ENCODE measurements around the gene GANAB.
A peak's percentile ranks its signal among the peaks of the same experiment; 100 is the strongest.
"Not testable (repeated sequence)": the region's sequence is repeated elsewhere in the genome, so short reads cannot be mapped to it uniquely, and the experiment has no call there.

Gene GANAB

DNA sequence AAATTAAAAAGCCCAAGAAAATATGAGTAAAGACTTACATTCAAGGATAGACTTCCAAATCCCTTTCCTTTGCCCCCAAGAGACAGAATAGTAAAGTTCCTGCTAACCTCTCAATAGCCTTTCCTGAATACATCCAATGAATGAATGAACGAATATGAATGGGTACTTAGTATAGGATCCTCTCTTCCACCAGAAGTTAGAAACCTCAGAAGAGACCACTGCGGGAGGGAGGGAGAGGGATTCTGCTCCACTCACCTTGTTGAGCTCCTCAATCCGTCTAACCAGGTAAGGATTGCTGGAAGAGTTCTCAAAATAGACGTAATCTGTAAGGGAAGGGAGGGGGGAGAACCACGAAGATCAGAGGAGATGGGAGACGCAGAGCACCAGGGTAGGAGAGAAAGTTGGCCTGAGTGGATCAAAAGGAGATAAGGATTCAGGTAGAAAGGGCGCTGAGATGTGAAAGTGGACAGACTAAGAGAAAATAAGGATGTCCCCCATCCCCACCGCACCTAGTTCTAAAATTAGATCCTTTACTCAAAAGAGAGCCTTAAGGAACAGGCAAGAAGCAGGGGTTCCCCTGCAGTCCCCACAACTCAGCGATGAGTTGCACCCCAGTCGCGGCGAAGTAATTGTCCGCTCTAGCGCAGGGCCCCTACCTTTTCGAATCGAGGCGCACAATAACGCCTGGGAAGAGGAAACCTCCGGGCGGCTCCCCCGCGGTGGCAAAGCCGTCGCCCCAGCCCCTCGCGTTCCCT is 45.9 kb downstream of the GANAB start:
- DNase-seq, result no peak

DNA sequence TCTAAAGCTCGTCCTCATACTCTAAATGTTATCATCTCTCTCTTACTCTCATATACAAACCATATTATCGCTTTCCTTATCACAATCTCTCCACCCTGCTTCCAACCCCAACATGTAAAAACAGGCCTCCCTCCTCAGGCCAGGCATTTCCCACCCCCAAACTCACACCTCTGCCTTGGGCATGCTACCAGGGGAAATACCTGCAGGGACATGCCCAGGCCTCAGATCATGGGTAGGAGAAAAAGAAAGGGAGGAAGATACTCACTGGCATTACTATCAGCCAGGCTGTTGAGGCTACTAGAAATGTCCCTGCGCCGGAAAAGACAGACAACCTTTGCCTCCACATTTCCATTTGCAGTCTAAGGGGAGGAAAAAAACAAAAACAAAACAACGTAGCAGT is 46.5 kb downstream of the GANAB start:
- DNase-seq, result no peak

DNA sequence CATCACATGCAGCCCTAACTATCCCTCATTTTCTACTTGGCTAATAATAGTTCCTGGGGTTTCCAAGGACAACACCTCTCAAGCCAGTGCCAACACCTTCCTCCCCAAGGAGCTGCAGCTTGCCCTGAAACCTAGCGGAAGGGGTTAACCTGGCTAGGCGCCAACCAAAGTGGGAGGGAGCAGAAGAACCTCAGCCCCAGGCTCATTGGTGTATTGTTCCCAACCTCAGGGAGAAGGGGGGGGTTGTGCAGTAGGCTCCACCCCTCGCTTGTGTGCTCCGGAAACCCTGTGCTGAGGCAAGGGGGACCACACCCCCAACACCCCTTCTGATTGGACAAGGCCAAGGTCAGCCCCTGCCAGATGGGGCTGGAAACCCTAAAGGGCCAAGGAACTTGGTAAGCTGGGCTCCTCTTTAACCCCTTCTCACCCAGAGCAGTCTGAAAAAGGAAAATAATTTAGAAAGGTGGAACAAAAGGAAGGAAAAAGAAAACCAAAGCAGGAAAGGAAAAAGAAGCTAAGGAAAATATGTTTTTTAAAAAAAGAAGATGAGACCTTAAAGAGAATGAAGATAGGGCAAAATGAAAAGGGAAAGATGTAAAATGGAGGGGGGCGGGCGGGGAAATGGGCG is 47.2 kb downstream of the GANAB start:
- peak; percentile 84 to 91 for DNase-seq

DNA sequence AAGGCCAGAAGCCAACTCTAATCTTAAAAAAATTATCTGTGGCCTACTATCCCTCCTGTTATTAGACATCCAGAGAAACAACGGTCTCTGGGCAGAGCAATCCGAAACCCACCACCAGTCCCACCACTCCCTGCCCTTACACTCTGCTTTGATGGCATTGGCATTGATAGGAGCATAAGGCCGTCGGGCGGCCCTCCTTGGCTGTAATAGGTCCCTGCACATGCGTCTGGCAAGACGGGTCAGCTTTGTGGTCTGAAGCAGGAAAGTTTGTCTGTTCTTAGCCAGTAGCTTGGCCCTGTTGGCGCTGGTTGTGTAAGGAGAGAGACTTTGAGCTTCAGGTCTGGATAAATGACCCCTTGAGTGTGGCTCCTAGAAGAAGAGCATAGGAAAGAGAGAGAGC is 51.3 kb downstream of the GANAB start:
- DNase-seq, result no peak

DNA sequence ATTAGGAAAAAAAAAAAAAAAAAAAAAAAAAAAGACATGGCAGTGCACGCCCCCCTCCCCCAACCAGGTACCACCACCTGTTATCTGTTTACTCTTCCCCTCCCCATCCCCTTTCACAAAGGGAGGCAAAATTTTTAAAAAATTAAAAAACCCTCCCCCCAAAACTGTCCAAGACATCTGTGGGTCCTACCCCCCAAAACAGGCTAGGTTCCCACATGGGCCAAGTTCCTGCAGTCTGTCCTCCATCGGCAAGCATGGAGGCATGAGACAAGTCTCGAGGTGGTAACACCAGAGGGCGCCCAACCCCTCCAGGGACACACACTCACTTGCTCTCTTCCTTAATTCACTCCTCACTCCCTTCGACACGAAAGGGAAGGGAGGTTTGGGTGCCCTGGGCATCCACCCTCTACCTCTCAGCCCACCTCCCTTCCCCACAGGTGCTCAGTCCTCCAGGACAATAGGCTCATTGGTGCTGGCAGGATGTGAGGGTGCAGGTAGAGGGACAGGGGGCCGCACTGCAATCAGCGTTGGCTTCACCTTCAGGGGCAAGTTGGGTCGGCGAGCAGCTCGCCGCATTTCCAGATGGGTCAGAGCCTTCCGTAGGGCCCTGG is 52.9 kb downstream of the GANAB start:
- DNase-seq, result peak; percentile 29 to 45

DNA sequence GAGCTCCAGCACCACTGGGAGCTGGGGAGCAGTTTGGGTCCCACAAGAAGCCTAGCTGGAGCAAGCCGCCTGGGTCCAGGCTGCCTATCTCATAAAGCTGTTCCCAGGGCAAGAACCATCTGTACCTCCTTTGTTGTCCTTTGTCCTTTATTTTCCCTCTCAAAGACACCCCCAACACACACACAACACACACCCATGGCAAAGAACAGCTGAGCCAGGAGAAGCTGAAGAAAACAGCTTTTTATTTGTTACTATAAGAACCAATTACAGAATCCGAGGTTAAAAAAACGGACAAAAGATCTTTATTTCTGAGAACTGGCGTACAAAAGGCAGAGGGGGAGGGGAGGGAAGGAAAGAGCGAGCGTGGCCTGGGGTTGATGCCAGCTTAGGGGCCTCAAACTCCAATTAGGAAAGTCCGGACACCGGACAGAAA is 53.4 kb downstream of the GANAB start:
- no peak for DNase-seq

DNA sequence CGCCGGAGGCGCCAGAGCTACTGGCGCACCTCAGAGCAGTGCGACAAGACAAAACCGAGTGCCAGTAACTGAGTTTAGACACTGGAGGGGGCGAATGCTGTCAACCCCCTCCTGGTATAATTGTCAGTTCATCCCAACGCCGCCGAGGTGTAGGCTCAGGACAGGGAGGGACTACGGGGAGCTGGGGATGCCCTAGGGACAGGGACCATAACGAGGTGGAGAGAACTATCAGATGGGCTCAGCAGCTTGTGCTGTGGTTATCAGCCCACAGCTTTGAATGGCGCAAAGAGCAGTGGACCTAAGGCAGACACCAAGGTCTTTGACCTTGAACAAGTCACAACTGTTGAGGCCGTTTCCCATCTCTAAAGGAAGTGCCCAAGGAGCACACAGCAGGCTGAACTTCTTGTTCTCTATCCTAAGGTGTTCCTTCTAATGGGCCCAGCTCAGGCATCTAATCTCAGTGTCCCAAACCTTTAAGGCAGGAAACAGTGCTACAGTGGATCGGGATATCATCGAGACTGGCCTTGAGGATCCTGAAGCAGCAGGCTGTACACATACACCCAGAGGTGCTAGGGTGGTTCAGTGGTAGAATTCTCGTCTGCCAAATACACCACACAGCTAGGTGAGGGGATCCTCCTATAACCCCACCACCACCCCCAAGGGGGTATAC is 54.1 kb downstream of the GANAB start:
- DNase-seq, result no peak

DNA sequence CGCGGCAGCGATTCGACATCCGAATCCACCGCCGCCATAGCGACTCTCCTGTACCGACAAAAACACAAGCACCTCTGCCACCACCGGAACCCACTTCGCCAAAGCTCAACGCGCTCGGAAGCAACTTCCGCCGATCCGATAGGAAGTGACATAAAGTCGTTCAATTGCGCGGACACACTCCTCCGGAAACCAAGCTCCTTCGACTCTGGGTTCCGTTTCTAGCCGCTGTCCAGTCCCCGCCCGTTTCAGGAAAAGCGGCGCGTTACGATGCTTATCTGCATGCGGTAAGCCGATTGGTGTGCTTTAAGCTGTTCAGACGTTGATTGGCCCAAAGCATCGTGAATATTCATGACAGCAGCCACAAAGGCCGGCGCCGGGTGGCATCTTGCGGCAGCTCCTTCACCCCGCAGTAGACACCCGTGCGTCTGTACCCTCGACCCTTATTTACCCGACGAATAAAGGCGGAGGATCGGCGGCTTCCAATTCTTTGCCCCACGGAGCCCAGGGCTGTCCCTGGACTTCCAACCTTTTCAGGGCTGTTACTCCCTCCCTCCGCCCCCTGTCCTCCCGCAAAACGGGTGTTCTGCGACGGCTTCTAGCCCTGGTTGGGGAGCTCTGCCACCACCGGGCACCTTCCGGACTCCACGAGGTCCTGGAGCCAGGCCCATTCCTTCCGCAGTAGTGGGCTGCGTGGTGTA is 54.8 kb downstream of the GANAB start, which contains the start of gene TUT1:
TSS of gene TUT1 (minus strand) at position 76 of the 698 bp plus-strand sequence. CDS start at position 38, 38 bp downstream.
- peak; percentile 98 to 100 for DNase-seq

DNA sequence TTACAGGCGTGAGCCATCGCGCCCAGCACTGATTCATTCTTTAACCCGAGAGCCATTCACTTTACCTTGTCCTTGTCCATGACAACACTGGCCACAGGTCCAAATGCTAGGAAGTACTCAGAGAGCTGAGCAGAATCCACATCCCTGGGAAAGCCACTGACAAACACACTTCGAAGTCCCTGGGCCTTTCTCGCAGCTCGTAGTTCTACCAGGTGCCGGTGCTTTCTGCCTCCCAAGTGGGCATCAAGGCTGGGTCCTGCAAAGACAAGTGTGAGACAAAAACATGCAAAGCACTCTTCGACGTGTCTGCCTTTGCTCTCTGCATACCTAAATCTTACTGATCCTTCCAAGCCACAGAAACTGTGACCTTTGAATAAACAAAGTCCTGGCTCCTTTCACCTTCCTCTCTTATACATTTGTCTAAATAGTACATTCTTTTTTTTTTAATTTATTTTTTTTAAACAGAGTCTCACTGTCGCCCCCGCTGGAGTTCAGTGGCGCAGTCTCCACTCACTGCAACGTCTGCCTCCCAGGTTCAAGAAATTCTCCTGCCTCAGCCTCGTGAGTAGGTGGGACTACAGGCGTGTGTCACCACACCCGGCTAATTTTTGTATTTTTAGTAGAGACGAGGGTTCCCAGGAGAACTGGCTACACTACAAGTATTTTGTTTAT is 57.3 kb downstream of the GANAB start:
- no peak for DNase-seq

DNA sequence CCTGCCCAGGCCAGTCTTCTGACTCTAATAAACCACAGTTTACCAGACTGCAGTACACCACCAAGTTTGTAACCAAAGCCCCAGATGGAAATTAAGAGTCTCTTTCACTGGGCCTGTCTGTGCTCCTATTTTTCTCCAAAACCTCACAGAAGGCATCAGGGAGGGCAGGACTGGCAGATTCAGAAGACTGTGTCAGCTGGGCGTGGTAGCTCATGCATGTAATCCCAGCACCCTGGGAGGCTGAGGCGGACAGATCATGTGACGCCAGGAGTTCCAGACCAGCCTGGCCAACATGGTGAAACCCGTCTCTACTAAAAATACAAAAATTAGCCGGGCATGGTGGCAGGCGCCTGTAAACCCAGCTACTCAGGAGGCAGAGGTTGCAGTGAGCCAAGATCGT is 61.1 kb downstream of the GANAB start:
- DNase-seq, result not testable (repeated sequence)

DNA sequence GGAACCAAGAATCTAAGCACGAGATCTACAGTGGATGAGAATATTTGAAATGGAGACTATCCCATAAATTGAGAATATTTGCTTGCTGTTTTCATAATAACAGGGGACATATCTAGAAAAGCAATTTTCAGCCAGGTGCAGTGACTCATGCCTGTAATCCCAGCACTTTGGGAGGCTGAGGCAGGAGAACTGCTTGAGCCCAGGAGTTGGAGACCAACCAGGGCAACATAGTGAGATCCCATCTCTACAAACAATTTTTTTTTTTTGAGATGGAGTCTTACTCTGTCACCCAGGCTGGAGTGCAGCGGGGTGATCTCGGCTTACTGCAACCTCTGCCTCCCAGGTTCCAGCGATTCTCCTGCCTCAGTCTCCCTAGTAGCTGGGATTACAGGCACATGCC is 64.7 kb downstream of the GANAB start:
- DNase-seq, result not testable (repeated sequence)

DNA sequence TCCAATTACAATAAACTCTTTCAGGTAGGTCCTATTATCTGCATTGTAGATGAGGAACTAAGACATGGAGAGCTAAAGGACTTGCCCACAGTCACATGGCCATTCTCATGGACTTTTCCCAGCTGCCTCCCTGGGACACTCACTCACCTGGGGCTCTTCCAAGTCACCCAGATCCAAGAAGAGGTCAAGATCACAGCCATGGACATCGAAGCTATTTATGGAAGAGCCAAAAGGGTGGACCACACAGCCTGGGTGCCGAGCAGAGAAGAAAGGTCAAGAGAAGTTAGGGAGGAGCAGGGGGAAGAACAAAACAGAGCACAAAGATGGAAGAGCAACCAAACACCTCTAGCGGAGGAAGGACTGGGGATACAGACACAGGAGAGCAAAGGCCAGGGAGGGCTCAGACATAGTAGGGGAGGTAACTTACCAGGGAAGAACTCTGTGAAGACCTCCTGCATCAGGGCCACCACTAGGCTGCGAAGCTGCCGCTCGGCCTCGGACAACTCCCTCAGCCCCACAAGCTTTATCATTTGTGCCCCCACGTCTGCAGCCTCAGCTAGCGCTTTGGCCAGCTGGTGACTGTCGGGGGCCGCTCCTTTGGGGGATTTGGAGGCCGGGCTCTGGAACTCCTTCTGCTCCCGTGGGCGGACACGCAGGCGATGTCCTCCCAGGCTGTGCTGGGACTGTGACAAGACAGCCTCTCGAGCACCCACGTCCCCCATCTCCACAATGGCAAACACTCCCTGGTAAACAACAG is 65.3 kb downstream of the GANAB start:
- DNase-seq, result no peak

DNA sequence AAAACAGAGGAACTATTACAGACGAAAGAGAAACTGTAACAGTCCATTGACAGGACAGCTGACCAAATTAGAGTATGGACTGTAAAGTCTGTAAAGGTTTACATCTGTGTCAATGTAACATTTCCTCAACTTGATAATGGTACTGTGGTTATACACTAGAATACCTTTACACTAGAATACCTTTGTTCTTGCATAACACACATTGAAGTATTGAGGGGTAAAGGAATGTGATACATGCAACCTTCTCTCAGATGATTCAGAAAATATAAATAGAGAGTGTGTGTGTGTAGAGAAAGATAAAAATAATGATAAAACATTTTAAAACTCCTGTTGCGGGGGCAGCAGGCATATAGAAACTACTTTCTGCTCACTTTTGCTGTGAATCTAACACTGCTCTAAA is 67.2 kb downstream of the GANAB start:
- DNase-seq, result no peak

DNA sequence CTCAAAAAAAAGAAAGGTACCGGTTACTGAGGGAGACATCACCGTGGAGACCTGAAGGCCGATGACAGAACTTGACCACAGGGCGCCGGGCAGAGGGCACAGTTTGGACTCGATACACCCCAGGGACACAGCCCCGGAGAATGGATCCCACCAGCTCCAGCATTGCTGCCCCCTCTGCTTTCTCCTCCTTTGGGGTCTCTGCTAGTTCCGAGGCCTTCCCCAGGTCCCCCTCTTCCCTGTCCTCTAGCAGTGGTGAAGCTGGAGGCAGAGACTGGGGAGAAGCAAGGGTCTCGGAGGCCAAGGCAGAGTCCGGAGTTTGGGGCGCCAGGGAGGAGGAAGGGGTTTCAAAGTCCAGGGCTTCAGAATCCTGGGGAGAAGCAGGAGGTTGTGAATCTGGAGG is 67.9 kb downstream of the GANAB start:
- no peak for DNase-seq

DNA sequence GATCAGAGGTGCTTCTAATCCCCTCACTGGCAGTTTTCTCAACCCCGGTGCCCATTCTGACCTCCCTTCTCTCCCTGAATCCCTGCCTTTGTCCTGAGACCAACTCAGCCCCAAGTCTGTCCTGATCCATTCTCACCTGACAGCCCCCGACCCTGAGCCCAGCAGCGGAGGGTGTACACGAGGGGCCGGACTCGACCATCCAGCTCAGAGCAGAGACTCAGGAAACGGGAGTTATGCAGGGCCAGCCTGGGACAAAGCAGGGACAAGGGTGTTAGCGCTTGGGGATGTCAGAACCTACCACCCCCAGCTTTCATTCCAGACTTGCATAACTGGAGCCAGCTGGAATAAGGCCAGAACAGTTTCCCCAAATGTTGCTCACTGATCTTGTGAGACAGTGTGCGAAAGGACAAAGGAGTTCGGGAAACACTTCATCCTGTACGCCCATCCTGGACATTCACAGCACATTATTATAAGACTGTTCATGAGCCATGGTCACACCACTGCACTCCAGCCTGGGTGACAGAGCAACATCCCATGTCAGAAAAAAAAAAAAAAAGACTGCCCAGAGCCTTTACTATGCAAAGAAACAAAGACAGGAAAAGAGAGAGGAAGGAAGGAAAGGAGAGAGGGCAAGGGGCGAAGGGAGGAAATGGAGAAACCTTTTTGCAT is 69.2 kb downstream of the GANAB start:
- no peak for DNase-seq

DNA sequence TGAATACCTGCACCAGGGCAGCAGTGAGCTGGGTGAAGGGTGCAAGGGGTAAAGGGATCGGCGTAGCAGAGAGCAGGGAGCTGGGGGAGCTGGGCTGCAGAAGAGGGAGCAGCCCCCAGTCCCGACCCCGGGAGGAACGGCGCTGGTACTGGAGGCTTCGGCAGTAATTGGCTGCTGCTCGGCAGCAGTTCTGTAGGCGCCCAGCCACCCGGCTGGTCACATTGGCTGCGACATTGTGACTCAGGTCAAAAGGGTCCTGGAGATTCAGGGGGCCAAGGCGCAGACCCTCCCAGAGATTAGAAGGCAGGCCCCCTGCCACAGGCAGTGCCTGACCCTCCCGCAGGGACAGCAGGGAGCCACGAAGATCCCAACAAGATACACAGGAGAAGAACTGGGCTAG is 70.6 kb downstream of the GANAB start:
- DNase-seq, result no peak

DNA sequence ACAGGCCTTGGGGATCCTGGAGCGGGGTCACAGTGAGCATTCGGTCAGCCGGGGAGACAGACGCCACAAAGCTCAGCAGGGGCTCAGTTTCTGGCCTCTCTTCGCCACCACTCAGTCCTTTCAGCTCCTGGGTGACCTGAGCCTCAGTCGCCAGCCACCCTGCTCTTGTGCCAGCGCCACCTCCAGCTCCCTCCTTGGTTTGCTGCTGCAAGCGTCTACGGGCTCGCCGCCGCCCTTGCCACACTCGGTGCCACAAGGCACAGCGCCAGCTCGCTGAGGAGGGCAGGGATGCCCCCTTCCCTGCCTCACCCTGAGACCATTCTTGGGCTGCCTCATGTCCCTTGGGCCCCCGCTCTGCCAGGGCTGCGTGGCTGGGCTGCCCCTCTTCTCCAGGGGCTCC is 71.3 kb downstream of the GANAB start:
- DNase-seq, result peak in 1 of 2 experiments; percentile 24
